ENCODE measurements around the gene UGT3A1. TPM values are rescaled to one million over a fixed set of nuclear protein-coding genes. Genes with fewer than 3 reads are reported as not detected.

UGT3A1 gene
- total and polyA plus RNA-seq, 10 of the 15 experiments (the other 5 are each of a cell fraction or from before 2014, with no cell fraction given): not detected

DNA sequence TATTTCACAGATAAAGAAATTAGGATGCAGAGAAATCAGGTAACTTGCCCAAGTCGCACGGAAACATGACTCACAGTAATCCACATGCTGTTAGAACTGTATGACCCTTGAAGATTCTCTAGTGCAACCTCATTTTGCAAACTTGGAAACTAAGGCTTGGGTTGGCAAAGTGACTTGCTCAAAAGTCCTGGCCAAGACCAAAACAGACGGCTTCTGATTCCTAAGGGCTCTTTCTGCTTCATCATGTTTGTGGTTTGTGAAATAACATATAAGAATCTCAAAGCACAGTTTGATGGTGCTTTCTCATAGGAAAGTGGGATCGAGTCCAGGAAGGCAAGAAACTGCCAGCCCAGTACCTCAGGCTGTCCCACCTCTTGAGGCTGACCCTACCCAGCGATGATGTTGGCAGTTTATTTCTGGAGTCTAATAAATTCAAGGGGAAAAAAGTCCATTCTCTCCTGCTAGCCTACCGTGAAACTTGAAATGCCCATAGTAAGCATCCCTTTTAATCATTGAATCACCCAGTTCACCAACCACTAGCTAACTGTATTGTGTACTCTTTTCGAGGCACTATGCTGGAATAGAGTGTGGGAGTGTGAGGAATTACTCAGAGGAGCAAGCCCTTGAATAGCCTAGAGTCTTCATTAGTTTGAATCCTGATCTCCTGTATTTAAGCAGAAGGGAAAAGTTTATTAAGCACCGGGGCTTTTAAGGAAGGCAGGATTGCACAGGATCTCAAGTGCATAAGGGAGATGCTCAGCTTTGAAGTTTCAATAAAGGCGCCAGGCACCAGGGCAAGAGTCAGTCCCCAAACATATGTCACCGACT, 66.9 kb downstream of the UGT3A1 start:
- in situ Hi-C loops (cut with MboI): loop anchor here (5.0 kb wide), 3 partner anchors 147 to 832 kb away; no protein-coding TSS in a partner anchor
- Histone ChIP-seq H3K27ac (ENCODE audit: control insufficient read depth, insufficient read depth) (no peak overlapping the region), H3K4me3 (no peak overlapping the region)

More for the DNA sequence above, 66.9 kb downstream of the UGT3A1 start:
- Histone ChIP-seq H3K36me3 (ENCODE audit: control insufficient read depth in 2 of 2, insufficient read depth in 2 of 2, low read length in 1 of 2) (no peaks in the 10 kb centered on the region), H3K4me2 (ENCODE audit: control insufficient read depth, insufficient read depth) (no peak overlapping the region), H2AFZ (ENCODE audit: control insufficient read depth, low read depth, low read length) (no peak overlapping the region; the same call in 1 of the 2 replicates), H3K4me1 (ENCODE audit: control insufficient read depth, insufficient read depth, low read length) (peaks cover 4% of the 10 kb centered on the region; the same call in 1 of the 2 replicates), H3K27me3 (replicated peaks in 1 of 2; ENCODE audit: control insufficient read depth in 2 of 2, insufficient read depth in 2 of 2, low read length in 1 of 2) (peaks cover 0 to 3% of the 10 kb centered on the region in 2 experiments; a peak in 2 of 4 replicates), H3K79me2 (ENCODE audit: control insufficient read depth, insufficient read depth, low read length) (no peaks in the 10 kb centered on the region), H3K9me3 (replicated peaks; ENCODE audit: control insufficient read depth, insufficient read depth, low read length) (peaks cover 4% of the 10 kb centered on the region; the same call in 2 of the 3 replicates), H3K9ac (ENCODE audit: control insufficient read depth, insufficient read depth, low read length) (no peak overlapping the region), H4K20me1 (ENCODE audit: control insufficient read depth, insufficient read depth) (no peaks in the 10 kb centered on the region)
- intact Hi-C loops (cut with micrococcal nuclease; ENCODE audit: unreplicated experiment): loop anchor here (2.0 to 10.0 kb wide), 3 partner anchors 72 to 836 kb away; no protein-coding TSS in a partner anchor
- POLR2A ChIA-PET: interaction anchor here (0.5 kb wide), 1 partner anchor 450 kb away, joined by 5 read pairs; no protein-coding TSS in a partner anchor
- FAIRE-seq (no peak), ATAC-seq (no peak), DNase-seq (ENCODE audit: low read depth, low spot score) (no peak)
- 58% methylated on average over 10 of the region's 10 CpGs for WGBS (ENCODE audit: insufficient coverage, insufficient replicate concordance, low lambda C conversion rate, missing lambda C conversion rate)
- RAD21 ChIA-PET (ENCODE audit: unreplicated experiment): interaction anchor here (0.8 to 5.6 kb wide), 32 partner anchors 17 to 711 kb away, joined by 3 to 128 read pairs (median 5); partner anchors contain the start of genes IL7R, PRLR and SPEF2
- no TSS peak for BruUV-seq (replicated peaks)
- TF ChIP-seq PRDM15 (CRISPR knock-in tag; IDR thresholded peaks at IDR 0.05): no peak
- TF ChIP-seq RB1 (IDR thresholded peaks at IDR 0.05; ENCODE audit: borderline replicate concordance): no peak
- no peak for TF ChIP-seq NFYA (IDR thresholded peaks at IDR 0.05; ENCODE audit: borderline replicate concordance, low read depth, low read length)
- CTCF ChIA-PET: interaction anchor here (0.6 to 16.3 kb wide), 44 partner anchors 9 to 922 kb away, joined by 3 to 359 read pairs (median 5); partner anchors contain the start of gene PRLR
- SMC1A ChIA-PET (ENCODE audit: uncharacterized antibody, unreplicated experiment): interaction anchor here (0.7 to 13.1 kb wide), 24 partner anchors 18 to 488 kb away, joined by 3 to 276 read pairs (median 4); no protein-coding TSS in a partner anchor
